ENCODE measurements around the gene MYCBP.
"Not testable (repeated sequence)": the region's sequence is repeated elsewhere in the genome, so short reads cannot be mapped to it uniquely, and the experiment has no call there.

Gene MYCBP

GRCh38 chr1:38872401-38873026 is 634 bp downstream of the MYCBP start:
- peak overlapping the region; percentile 22 to 88 (median 74) for H3K27ac ChIP-seq

GRCh38 chr1:38870996-38871395 is 2.2 kb downstream of the MYCBP start:
- Histone ChIP-seq H3K27ac (no peak overlapping the region), H3K4me3 (no peak overlapping the region)

More at GRCh38 chr1:38872401-38873026, 634 bp downstream of the MYCBP start:
- H3K4me3 ChIP-seq: peak overlapping the region; percentile 81 to 96 (median 91)

- Histone ChIP-seq H3K4me3 (no peak overlapping the region), H3K27ac (no peak overlapping the region)
These were observed 5.9 kb downstream of the MYCBP start for GRCh38 chr1:38867208-38867607.

- no peak overlapping the region for H3K27ac ChIP-seq
These were observed 7.9 kb downstream of the MYCBP start for GRCh38 chr1:38865112-38865715.

GRCh38 chr1:38860454-38860795 is 12.7 kb downstream of the MYCBP start:
- Histone ChIP-seq H3K27ac (peak overlapping the region in 18 of 21 experiments; percentile 8 to 98 (median 86)), H3K4me3 (peak overlapping the region; percentile 65 to 98 (median 92))

More at GRCh38 chr1:38865112-38865715, 7.9 kb downstream of the MYCBP start:
- H3K4me3 ChIP-seq: no peak overlapping the region

GRCh38 chr1:38859561-38860453 is 13.3 kb downstream of the MYCBP start, which contains the start of gene RRAGC:
Gene RRAGC (minus strand): TSS chr1:38859772. CDS start chr1:38859646, 126 bp downstream.
- H3K27ac ChIP-seq: peak within 1 kb of the TSS; percentile 83 to 100 (median 97)
- peak within 1 kb of the TSS; percentile 65 to 98 (median 92) for H3K4me3 ChIP-seq

GRCh38 chr1:38858833-38859560 is 14.2 kb downstream of the MYCBP start:
- peak overlapping the region; percentile 83 to 100 (median 97) for H3K27ac ChIP-seq

GRCh38 chr1:38852780-38853179 is 20.4 kb downstream of the MYCBP start:
- Histone ChIP-seq H3K4me3 (no peak overlapping the region), H3K27ac (no peak overlapping the region)

More at GRCh38 chr1:38858833-38859560, 14.2 kb downstream of the MYCBP start:
- peak overlapping the region; percentile 65 to 98 (median 92) for H3K4me3 ChIP-seq

- H3K4me3 ChIP-seq: no peak overlapping the region
- peak overlapping the region in 2 of 21 experiments; percentile 25 to 66 for H3K27ac ChIP-seq
These were observed 25.1 kb downstream of the MYCBP start for GRCh38 chr1:38848071-38848470.

GRCh38 chr1:38846210-38846609 is 26.9 kb downstream of the MYCBP start:
- Histone ChIP-seq H3K4me3 (no peak overlapping the region), H3K27ac (no peak overlapping the region)

GRCh38 chr1:38845088-38845487 is 28.1 kb downstream of the MYCBP start:
- H3K27ac ChIP-seq, H3K4me3 ChIP-seq: not testable (repeated sequence)

GRCh38 chr1:38840281-38840680 is 32.9 kb downstream of the MYCBP start:
- Histone ChIP-seq H3K4me3 (no peak overlapping the region), H3K27ac (no peak overlapping the region)

GRCh38 chr1:38839363-38839762 is 33.8 kb downstream of the MYCBP start:
- no peak overlapping the region for H3K4me3 ChIP-seq

GRCh38 chr1:38836316-38836715 is 36.8 kb downstream of the MYCBP start:
- H3K4me3 ChIP-seq, H3K27ac ChIP-seq: not testable (repeated sequence)

More at GRCh38 chr1:38839363-38839762, 33.8 kb downstream of the MYCBP start:
- H3K27ac ChIP-seq: no peak overlapping the region

- Histone ChIP-seq H3K4me3 (no peak overlapping the region), H3K27ac (no peak overlapping the region)
These were observed 38.0 kb downstream of the MYCBP start for GRCh38 chr1:38834937-38835827.

- no peak overlapping the region for H3K4me3 ChIP-seq
These were observed 38.8 kb downstream of the MYCBP start for GRCh38 chr1:38834221-38834782.

GRCh38 chr1:38833146-38833545 is 40.0 kb downstream of the MYCBP start:
- no peak overlapping the region for H3K4me3 ChIP-seq
- no peak overlapping the region for H3K27ac ChIP-seq

More at GRCh38 chr1:38834221-38834782, 38.8 kb downstream of the MYCBP start:
- no peak overlapping the region for H3K27ac ChIP-seq

GRCh38 chr1:38832370-38832734 is 40.8 kb downstream of the MYCBP start:
- Histone ChIP-seq H3K27ac (no peak overlapping the region), H3K4me3 (no peak overlapping the region)

Data from skin epidermis (tissue), 12 donors.